ENCODE data around the gene CDKL5.

Gene CDKL5

GRCh38 chrX:18666614-18667013 lies 241.2 kb downstream of the CDKL5 start:
- DNase-seq: no peak
- TF ChIP-seq POLR2A (IDR thresholded peaks at IDR 0.05; ENCODE audit: low read length) (no peak), GATA1 (IDR thresholded peaks at IDR 0.05; ENCODE audit: low read depth, low read length) (no peak)

DNA sequence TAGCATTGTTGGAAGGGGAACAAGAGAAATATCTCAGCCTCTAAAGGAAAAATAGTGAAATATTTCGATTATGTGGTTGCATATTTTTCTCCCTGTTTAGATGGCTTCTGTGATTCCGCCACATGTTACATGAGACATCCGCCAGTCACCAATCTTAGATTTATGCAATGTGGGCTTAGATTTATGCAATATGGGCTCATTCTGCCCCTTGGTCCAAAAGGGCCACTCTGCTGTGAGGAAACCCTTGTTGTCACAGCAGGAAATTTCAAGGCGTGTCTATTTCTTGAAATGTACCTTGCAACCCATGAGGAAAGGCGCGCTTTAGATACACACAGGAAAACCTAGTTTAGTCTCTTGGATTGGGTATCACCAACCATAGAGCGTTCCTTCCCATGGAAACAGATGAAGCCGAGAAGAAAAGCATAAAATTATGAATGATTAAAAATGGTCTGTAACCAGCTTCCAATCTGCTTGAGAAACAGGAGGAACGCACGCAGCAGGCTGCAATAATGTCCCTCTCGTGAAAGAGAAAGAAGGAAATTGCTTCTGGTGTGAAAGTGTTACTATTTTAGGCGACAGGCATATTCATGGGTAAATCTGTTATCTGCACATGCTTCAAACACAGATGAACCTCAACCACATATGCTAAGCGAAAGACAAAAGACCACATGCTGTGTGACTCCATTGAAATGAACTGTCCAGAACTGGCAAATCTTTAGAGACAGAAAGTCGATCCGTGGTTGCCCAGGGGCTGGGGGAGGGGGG lies 242.8 kb downstream of the CDKL5 start:
- DNase-seq: no peak

DNA sequence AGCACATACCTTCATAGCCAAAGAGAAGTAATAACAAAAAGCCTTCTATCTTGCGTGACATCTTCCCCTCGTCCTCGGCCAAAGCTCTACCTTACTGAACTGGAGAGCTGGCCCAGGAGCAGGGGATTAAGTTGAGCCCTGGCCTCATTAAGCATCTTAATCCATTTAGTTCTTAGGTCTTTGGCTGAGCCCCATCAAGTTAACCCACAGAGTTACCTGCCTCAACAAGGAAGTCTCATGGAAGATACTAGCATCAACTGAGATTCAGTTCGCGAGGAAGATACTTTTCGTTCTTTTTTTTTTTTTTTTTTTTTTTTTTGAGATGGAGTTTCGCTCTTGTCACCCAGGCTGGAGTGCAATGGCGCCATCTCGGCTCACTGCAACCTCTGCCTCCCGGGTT lies 246.6 kb downstream of the CDKL5 start, which contains the start of gene RS1:
Gene RS1 (minus strand): TSS at position 101 of the 400 bp plus-strand sequence. CDS start 40 bp downstream, at position 61.
- no peak for DNase-seq
- TF ChIP-seq POLR2A (IDR thresholded peaks at IDR 0.05; ENCODE audit: low read length): no peak
- no peak for TF ChIP-seq GATA1 (IDR thresholded peaks at IDR 0.05; ENCODE audit: low read depth, low read length)

More for the DNA sequence above, 242.8 kb downstream of the CDKL5 start:
- TF ChIP-seq GATA1 (IDR thresholded peaks at IDR 0.05; ENCODE audit: low read depth, low read length): no peak
- TF ChIP-seq POLR2A (IDR thresholded peaks at IDR 0.05; ENCODE audit: low read length): no peak

GRCh38 chrX:18674417-18674787 lies 249.0 kb downstream of the CDKL5 start:
- TF ChIP-seq GATA1 (IDR thresholded peaks at IDR 0.05; ENCODE audit: low read depth, low read length) (no peak), POLR2A (IDR thresholded peaks at IDR 0.05; ENCODE audit: low read length) (no peak)
- DNase-seq: no peak

GRCh38 chrX:18674788-18675735 lies 249.7 kb downstream of the CDKL5 start:
- TF ChIP-seq GATA1 (IDR thresholded peaks at IDR 0.05; ENCODE audit: low read depth, low read length) (no peak), POLR2A (IDR thresholded peaks at IDR 0.05; ENCODE audit: low read length) (peak; percentile 37)
- peak; percentile 81 to 91 for DNase-seq

DNA sequence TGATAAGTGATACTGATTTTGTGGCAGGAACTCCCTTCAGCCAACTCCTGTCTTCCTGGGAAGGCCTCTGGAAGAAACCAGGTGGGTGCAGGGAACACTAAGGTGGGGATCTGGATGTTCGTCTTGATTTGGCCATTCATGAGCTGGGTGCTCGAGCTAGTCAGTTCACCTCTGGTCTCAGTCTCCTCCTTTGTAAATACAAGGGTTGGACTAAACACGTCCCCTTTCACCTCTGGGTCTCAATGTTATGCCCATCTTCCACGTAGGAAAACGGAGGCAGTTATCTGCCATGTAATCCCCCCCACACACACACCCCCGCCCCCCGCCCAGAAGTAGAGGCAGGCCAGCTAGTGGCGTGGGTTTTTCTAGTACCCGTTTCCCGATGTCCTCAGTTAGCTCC lies 250.6 kb downstream of the CDKL5 start:
- DNase-seq: no peak
- no peak for TF ChIP-seq GATA1 (IDR thresholded peaks at IDR 0.05; ENCODE audit: low read depth, low read length)
- no peak for TF ChIP-seq POLR2A (IDR thresholded peaks at IDR 0.05; ENCODE audit: low read length)

DNA sequence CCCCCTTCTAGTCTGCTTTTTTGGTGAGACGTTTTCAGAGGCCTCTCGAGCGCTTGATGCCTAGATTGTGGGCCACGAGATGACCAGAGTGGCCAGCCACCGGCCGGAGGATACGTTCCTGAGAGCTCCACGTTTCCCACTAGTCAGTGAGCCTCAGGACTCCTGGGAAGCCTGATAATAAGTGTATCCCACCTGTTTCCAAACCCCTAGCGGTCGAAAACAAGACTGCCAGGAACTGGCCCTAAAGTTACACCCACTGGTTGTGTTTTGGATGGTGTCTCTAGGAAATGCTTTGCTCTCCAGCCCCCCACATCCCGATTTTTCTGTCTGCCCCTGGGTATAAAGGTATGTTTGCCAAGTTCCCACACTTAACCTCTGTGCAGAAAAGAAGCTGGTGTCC lies 251.1 kb downstream of the CDKL5 start:
- DNase-seq: peak in 1 of 2 experiments; percentile 0

DNA sequence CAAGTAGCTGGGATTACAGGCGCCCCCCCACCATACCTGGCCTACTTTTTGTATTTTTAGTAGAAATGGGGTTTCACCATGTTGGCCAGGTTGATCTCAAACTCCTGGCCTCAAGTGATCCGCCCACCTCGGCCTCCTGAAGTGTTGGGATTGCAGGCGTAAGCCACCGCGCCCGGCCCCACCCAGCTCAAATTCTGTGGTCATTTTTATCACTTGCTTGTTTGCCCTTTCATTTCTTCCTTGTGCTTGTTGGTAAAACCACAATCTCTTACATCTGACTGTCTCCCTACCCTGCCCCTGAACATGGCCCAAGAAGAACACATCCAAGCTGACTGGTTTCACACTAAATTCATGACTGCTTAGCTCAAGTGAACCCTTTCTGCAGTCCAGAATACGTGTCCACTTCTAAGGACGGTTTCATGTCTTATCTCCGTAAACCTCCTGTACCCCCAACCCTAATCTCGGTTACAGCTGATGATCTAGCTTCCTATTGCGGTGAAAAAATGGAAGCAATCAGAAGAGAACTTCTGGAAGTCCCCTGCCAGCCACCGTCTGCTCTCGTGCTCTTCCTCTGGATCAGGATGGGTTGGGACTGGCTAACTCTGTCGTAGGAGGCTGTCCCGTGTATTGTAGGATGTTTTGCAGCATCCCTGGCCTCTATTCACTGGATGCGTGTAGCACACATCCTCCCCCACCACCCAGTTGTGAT lies 251.9 kb downstream of the CDKL5 start:
- peak; percentile 11 to 58 for DNase-seq
- TF ChIP-seq GATA1 (IDR thresholded peaks at IDR 0.05; ENCODE audit: low read depth, low read length): no peak
- TF ChIP-seq POLR2A (IDR thresholded peaks at IDR 0.05; ENCODE audit: low read length): no peak

More for the DNA sequence above, 251.1 kb downstream of the CDKL5 start:
- TF ChIP-seq POLR2A (IDR thresholded peaks at IDR 0.05; ENCODE audit: low read length) (no peak), GATA1 (IDR thresholded peaks at IDR 0.05; ENCODE audit: low read depth, low read length) (no peak)

DNA sequence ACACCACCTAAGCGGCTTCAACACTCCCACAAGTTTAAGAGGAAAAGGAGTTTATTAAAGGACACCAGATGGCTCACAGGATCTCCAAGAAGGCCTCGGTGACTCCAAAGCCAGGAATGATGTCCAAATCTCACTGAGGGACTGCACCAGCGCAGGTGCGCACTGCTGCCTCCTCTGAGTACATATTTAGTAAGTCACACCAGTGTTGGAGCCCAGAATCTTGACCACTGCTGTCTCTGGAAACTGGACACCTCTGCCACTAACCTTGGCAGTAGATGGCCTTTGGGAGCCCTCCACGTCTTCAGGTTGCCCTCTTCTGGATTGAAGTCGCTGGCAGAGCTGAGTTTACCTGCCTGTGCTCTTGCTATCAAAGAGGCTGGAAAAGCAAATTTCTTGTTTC lies 256.6 kb downstream of the CDKL5 start:
- DNase-seq: no peak
- no peak for TF ChIP-seq GATA1 (IDR thresholded peaks at IDR 0.05; ENCODE audit: low read depth, low read length)
- TF ChIP-seq POLR2A (IDR thresholded peaks at IDR 0.05; ENCODE audit: low read length): no peak

GRCh38 chrX:18682979-18683387 lies 257.6 kb downstream of the CDKL5 start:
- TF ChIP-seq GATA1 (IDR thresholded peaks at IDR 0.05; ENCODE audit: low read depth, low read length): no peak
- no peak for TF ChIP-seq POLR2A (IDR thresholded peaks at IDR 0.05; ENCODE audit: low read length)
- no peak for DNase-seq

GRCh38 chrX:18687856-18688495 lies 262.6 kb downstream of the CDKL5 start:
- DNase-seq: no peak
- no peak for TF ChIP-seq POLR2A (IDR thresholded peaks at IDR 0.05; ENCODE audit: low read length)
- no peak for TF ChIP-seq GATA1 (IDR thresholded peaks at IDR 0.05; ENCODE audit: low read depth, low read length)

DNA sequence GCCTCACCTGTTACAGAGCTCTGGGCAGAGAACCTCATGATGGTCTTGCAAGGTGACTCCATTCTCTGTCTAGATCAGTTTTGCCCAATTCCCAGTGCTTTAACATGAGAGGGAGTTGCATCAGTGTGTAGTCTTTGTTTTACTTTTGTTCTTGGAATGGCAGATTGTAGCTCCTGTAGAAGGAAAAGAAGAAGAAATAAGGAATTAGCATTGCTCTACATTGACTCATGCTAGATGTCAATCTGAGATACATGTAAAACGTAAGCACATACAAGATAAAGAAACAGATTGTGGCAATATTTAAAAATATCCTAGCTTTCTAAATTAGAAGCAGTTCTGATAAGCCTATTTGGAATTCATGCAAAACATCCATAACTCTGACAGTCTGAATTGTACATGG lies 266.0 kb downstream of the CDKL5 start:
- DNase-seq: no peak
- no peak for TF ChIP-seq POLR2A (IDR thresholded peaks at IDR 0.05; ENCODE audit: low read length)
- no peak for TF ChIP-seq GATA1 (IDR thresholded peaks at IDR 0.05; ENCODE audit: low read depth, low read length)

DNA sequence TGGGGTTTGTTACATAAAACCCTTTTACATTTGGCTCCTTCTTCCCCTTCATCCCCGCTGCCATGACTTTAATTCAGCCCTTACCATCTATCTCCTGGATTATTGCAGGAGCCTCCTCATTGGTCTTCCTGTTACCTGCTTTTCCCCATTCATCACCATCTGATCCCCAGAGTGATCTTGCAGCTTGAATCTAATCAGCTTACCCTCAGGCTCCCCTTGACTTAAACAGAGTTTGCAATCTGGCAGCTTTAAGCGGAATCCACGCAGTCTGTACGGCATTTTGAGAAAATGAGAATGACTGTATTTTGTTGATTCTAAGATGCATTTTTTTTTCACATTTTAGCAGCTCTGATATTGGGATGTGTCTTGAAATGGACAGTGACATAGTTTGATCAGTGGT lies 267.1 kb downstream of the CDKL5 start:
- TF ChIP-seq GATA1 (IDR thresholded peaks at IDR 0.05; ENCODE audit: low read depth, low read length) (no peak), POLR2A (IDR thresholded peaks at IDR 0.05; ENCODE audit: low read length) (no peak)
- DNase-seq: no peak
